SK-N-SH (cell line): ENCODE measurements around the gene PCNA. TPM values are rescaled to one million over a fixed set of nuclear protein-coding genes. Genes with fewer than 3 reads are reported as not detected.

ENCODE experiments used
- CTCF ChIA-PET: fragments of 300-600, 350-600 bp; formaldehyde crosslinking; extraction: SDS; loops from one replicate; lab custom pipeline; 2021; lab: Yijun Ruan, JAX
- POLR2A ChIA-PET: fragments of 350-600 bp; sonication (Branson Sonifier 250); formaldehyde crosslinking; extraction: SDS; loops from one replicate; lab custom pipeline; 2020; ENCODE audit warnings: antibody characterized with exemption, inconsistent platforms; lab: Yijun Ruan, JAX
- DNase-seq: peaks from one replicate; pipeline ENCODE4 v3.0.0; 2012
- H2AFZ ChIP-seq: fragments of 200-600 bp; sonication (generic); 2 replicates; pipeline ENCODE4 v1.8.1; 2016; ENCODE audit warnings: antibody characterized with exemption, mild to moderate bottlenecking, low read depth
- H3F3A ChIP-seq: fragments of 200-600 bp; sonication (generic); replicated peaks from 2 replicates; pipeline ENCODE3; 2016; ENCODE audit warnings: antibody characterized with exemption, mild to moderate bottlenecking; ENCODE audit not compliant: insufficient read depth
- H3K27ac ChIP-seq, 2 experiments: fragments of 200-500 bp in 1 of 2; fragments of 200-600 bp in 1 of 2; sonication (Bioruptor generic) in 1 of 2; sonication (generic), shearing (Covaris generic) in 1 of 2; 2 replicates each; pipeline versions ENCODE4 v1.5.1 to v1.6.1; 2014 to 2016; ENCODE audit warnings: low read depth in 2 of 2, inconsistent platforms in 1 of 2, low read length in 1 of 2, mild to moderate bottlenecking in 1 of 2, mixed read lengths in 1 of 2
- H3K27me3 ChIP-seq: fragments of 200-600 bp; sonication (generic), shearing (Covaris generic); 2 replicates; pipeline ENCODE4 v1.6.1; 2016; ENCODE audit warnings: mixed run types; ENCODE audit not compliant: insufficient read depth
- H3K36me3 ChIP-seq, 2 experiments: fragments of 200-500 bp in 1 of 2; fragments of 200-600 bp in 1 of 2; sonication (Bioruptor generic) in 1 of 2; sonication (generic) in 1 of 2; replicated peaks in 1 of 2; 2 replicates each; pipeline versions ENCODE3 to v1.5.1; 2014 to 2016; ENCODE audit warnings: low read length in 1 of 2, mild to moderate bottlenecking in 1 of 2; ENCODE audit not compliant: insufficient read depth in 2 of 2, control insufficient read depth in 1 of 2
- H3K4me1 ChIP-seq, 2 experiments: fragments of 200-500 bp in 1 of 2; fragments of 200-600 bp in 1 of 2; sonication (Bioruptor generic) in 1 of 2; sonication (generic), shearing (Covaris generic) in 1 of 2; 2 replicates each; pipeline versions ENCODE4 v1.5.1 to v1.6.1; 2014 to 2016; ENCODE audit warnings: low read depth in 1 of 2, low read length in 1 of 2, mixed run types in 1 of 2; ENCODE audit not compliant: insufficient read depth in 2 of 2, control insufficient read depth in 1 of 2
- H3K4me2 ChIP-seq: fragments of 200-600 bp; sonication (generic), shearing (Covaris generic); 2 replicates; pipeline ENCODE4 v1.6.1; 2017; ENCODE audit warnings: mixed run types
- H3K4me3 ChIP-seq, 2 experiments: fragments of 200-500 bp in 1 of 2; fragments of 200-600 bp in 1 of 2; sonication (Bioruptor generic) in 1 of 2; sonication (generic), shearing (Covaris generic) in 1 of 2; 2 replicates each; pipeline versions ENCODE4 v1.5.1 to v1.8.1; 2014 to 2016; ENCODE audit warnings: low read depth in 2 of 2, inconsistent platforms in 1 of 2, low read length in 1 of 2, mild to moderate bottlenecking in 1 of 2, mixed read lengths in 1 of 2, moderate library complexity in 1 of 2
- H3K79me2 ChIP-seq: fragments of 200-600 bp; sonication (generic); 2 replicates; pipeline ENCODE4 v1.8.1; 2017; ENCODE audit warnings: mild to moderate bottlenecking; ENCODE audit not compliant: insufficient read depth
- H3K9ac ChIP-seq: fragments of 200-600 bp; sonication (generic); 2 replicates; pipeline ENCODE4 v1.6.1; 2017; ENCODE audit warnings: mixed run types
- H3K9me2 ChIP-seq: fragments of 200-600 bp; sonication (generic); 2 replicates; pipeline ENCODE4 v1.6.1; 2017; ENCODE audit warnings: mixed run types
- H3K9me3 ChIP-seq: fragments of 200-600 bp; sonication (generic); 2 replicates; pipeline ENCODE4 v1.6.1; 2017; ENCODE audit warnings: mixed run types, mild to moderate bottlenecking, moderate library complexity
- H4K20me1 ChIP-seq: fragments of 200-600 bp; sonication (generic); 2 replicates; pipeline ENCODE4 v1.6.1; 2017; ENCODE audit warnings: mild to moderate bottlenecking, mixed run types; ENCODE audit not compliant: insufficient read depth
- CHD2 ChIP-seq: fragments of 150-350 bp; IDR thresholded peaks from 2 replicates; pipeline ENCODE4 v1.6.1; 2018; ENCODE audit warnings: low read length; ENCODE audit not compliant: partially characterized antibody
- ELF1 ChIP-seq: IDR thresholded peaks from 2 replicates; pipeline ENCODE4 v1.4.0; 2012
- FOSL2 ChIP-seq: IDR thresholded peaks from 2 replicates; pipeline ENCODE4 v1.4.0; 2012; ENCODE audit warnings: low read depth, mild to moderate bottlenecking, moderate library complexity, borderline replicate concordance
- FOXJ3 ChIP-seq: sonication (generic); formaldehyde crosslinking; IDR thresholded peaks from 2 replicates; pipeline ENCODE4 v1.5.1; 2020; ENCODE audit warnings: mild to moderate bottlenecking, missing genetic modification reagents
- GABPA ChIP-seq: IDR thresholded peaks from 2 replicates; pipeline ENCODE4 v1.4.0; 2012; ENCODE audit warnings: low read depth, mild to moderate bottlenecking
- MEF2A ChIP-seq: IDR thresholded peaks from 2 replicates; pipeline ENCODE4 v1.4.0; 2012; ENCODE audit warnings: low read depth, borderline replicate concordance
- MXI1 ChIP-seq: IDR thresholded peaks from 2 replicates; pipeline ENCODE4 v1.6.1; 2012; ENCODE audit warnings: mild to moderate bottlenecking, low read depth, low read length, improper control_type of control experiment
- PBX3 ChIP-seq: IDR thresholded peaks from 2 replicates; pipeline ENCODE4; 2012
- POLR2AphosphoS5 ChIP-seq: IDR thresholded peaks from 2 replicates; pipeline ENCODE4 v1.6.1; 2012; ENCODE audit warnings: low read depth, low read length
- RAD21 ChIP-seq: IDR thresholded peaks from 2 replicates; pipeline ENCODE4 v1.6.1; 2012; ENCODE audit warnings: mild to moderate bottlenecking, low read length
- RCOR1 ChIP-seq: fragments of 150-350 bp; IDR thresholded peaks from 2 replicates; pipeline ENCODE4 v1.6.1; 2017; ENCODE audit warnings: antibody characterized with exemption, low read length
- RXRA ChIP-seq: IDR thresholded peaks from 2 replicates; pipeline ENCODE4 v1.4.0; 2012; ENCODE audit warnings: low read depth, mild to moderate bottlenecking, borderline replicate concordance
- SMC3 ChIP-seq: IDR thresholded peaks from 2 replicates; pipeline ENCODE4 v1.6.1; 2012; ENCODE audit warnings: low read depth, low read length, improper control_type of control experiment
- TCF12 ChIP-seq: IDR thresholded peaks from 2 replicates; pipeline ENCODE4 v1.4.0; 2012
- TEAD4 ChIP-seq: IDR thresholded peaks from 2 replicates; pipeline ENCODE4 v1.4.0; 2012; ENCODE audit warnings: mild to moderate bottlenecking, borderline replicate concordance; ENCODE audit not compliant: insufficient read depth
- YY1 ChIP-seq: IDR thresholded peaks from 2 replicates; pipeline ENCODE4 v1.4.0; 2012; ENCODE audit warnings: low read depth, mild to moderate bottlenecking
- WGBS: methylation state at CpG from one replicate; pipeline ENCODE4 v1.1.6; 2017; ENCODE audit warnings: low lambda C conversion rate; 5-methylcytosine and 5-hydroxymethylcytosine counted together
- polyA plus RNA-seq, 3 experiments: library from polyadenylated mRNA; depleted of rRNA; stranded (reverse); fragments of >200 nt; gene quantifications; 2 replicates each; pipeline ENCODE4 v1.2.3, GENCODE V29; 2012
- TF ChIP-seq, protein P1 (sequence below): IDR thresholded peaks from 2 replicates; pipeline ENCODE4 v1.4.0; 2012; ENCODE audit warnings: low read depth, borderline replicate concordance
- TF ChIP-seq, protein P2 (sequence below): IDR thresholded peaks from 2 replicates; pipeline ENCODE4 v1.4.0; 2012; ENCODE audit warnings: low read depth

Gene PCNA
- polyA plus RNA-seq, 1 of the 3 experiments (the other 2 are of a cell fraction): 185 TPM

- 66% methylated on average over 2 of the region's 2 CpGs for WGBS
- H2AFZ ChIP-seq: no peak overlapping the region
Observed at GRCh38 chr20:5141615-5142014, 21.9 kb upstream of the PCNA start.

GRCh38 chr20:5140195-5140594, 20.4 kb upstream of the PCNA start:
- Histone ChIP-seq H3K4me3 (no peak overlapping the region), H3K9ac (no peak overlapping the region), H3K79me2 (peaks cover 82% of the 10 kb centered on the region), H4K20me1 (peaks cover 21% of the 10 kb centered on the region; the same call in 1 of the 2 replicates), H3K4me2 (no peak overlapping the region), H3K27me3 (no peaks in the 10 kb centered on the region), H2AFZ (no peak overlapping the region), H3K36me3 (peaks cover 0 to 9% of the 10 kb centered on the region in 2 experiments), H3F3A (no peaks in the 10 kb centered on the region), H3K4me1 (peaks cover 0 to 5% of the 10 kb centered on the region in 2 experiments; a peak in 1 of 4 replicates), H3K27ac (no peak overlapping the region), H3K9me2 (no peaks in the 10 kb centered on the region), H3K9me3 (no peaks in the 10 kb centered on the region)
- CTCF ChIA-PET: interaction anchor here (1.4 kb wide), 1 partner anchor 13 kb away, joined by 4 read pairs; the partner anchor contains the start of gene CDS2
- POLR2A ChIA-PET: no interaction called here
- no peak for TF ChIP-seq RXRA
- no peak for TF ChIP-seq YY1
- no peak for TF ChIP-seq ELF1
- TF ChIP-seq FOSL2: no peak
- no peak for TF ChIP-seq CHD2
- no peak for TF ChIP-seq RAD21
- no peak for DNase-seq

More at GRCh38 chr20:5141615-5142014, 21.9 kb upstream of the PCNA start:
- H3K9me3 ChIP-seq: no peaks in the 10 kb centered on the region
- H3K9ac ChIP-seq: no peak overlapping the region
- no peak overlapping the region for H3K4me2 ChIP-seq
- ChIA-PET CTCF (interaction anchor here (1.6 kb wide), 1 partner anchor 50 kb away, joined by 4 read pairs; no protein-coding TSS in a partner anchor), POLR2A (no interaction called here)
- no peak for TF ChIP-seq GABPA
- TF ChIP-seq RCOR1: no peak
- no peak for TF ChIP-seq TEAD4
- TF ChIP-seq TCF12: no peak
- no peak for TF ChIP-seq SMC3
- no peak for TF ChIP-seq MXI1
- no peak for TF ChIP-seq FOXJ3 (CRISPR knock-in tag)
- no peak for TF ChIP-seq MEF2A
- TF ChIP-seq RXRA: no peak
- H3K4me1 ChIP-seq: no peaks in the 10 kb centered on the region
- peaks cover 76% of the 10 kb centered on the region for H3K79me2 ChIP-seq
- 0 out of 2 replicates have a peak, but pooled peaks cover 17% of the 10 kb centered on the region for H4K20me1 ChIP-seq
- no peak overlapping the region for H3K4me3 ChIP-seq
- no peak for DNase-seq
- H3K27me3 ChIP-seq: no peaks in the 10 kb centered on the region
- H3F3A ChIP-seq: no peaks in the 10 kb centered on the region
- no peak overlapping the region for H3K27ac ChIP-seq
- H3K9me2 ChIP-seq: no peaks in the 10 kb centered on the region
- peaks cover 0 to 9% of the 10 kb centered on the region in 2 experiments for H3K36me3 ChIP-seq

- no peak overlapping the region for H3K4me2 ChIP-seq
- TF ChIP-seq TEAD4 (no peak), CHD2 (no peak), TCF12 (no peak), PBX3 (no peak), SMC3 (no peak), POLR2AphosphoS5 (no peak)
- TF ChIP-seq, protein P1, sequence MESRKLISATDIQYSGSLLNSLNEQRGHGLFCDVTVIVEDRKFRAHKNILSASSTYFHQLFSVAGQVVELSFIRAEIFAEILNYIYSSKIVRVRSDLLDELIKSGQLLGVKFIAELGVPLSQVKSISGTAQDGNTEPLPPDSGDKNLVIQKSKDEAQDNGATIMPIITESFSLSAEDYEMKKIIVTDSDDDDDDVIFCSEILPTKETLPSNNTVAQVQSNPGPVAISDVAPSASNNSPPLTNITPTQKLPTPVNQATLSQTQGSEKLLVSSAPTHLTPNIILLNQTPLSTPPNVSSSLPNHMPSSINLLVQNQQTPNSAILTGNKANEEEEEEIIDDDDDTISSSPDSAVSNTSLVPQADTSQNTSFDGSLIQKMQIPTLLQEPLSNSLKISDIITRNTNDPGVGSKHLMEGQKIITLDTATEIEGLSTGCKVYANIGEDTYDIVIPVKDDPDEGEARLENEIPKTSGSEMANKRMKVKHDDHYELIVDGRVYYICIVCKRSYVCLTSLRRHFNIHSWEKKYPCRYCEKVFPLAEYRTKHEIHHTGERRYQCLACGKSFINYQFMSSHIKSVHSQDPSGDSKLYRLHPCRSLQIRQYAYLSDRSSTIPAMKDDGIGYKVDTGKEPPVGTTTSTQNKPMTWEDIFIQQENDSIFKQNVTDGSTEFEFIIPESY: no peak
- TF ChIP-seq, protein P2, sequence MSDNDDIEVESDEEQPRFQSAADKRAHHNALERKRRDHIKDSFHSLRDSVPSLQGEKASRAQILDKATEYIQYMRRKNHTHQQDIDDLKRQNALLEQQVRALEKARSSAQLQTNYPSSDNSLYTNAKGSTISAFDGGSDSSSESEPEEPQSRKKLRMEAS: no peak
- TF ChIP-seq, all 33 proteins: peak for 0
- no peak overlapping the region for H2AFZ ChIP-seq
- no peak overlapping the region for H3K27ac ChIP-seq
- H3F3A ChIP-seq: no peaks in the 10 kb centered on the region
- 98% methylated on average over 4 of the region's 4 CpGs for WGBS
- DNase-seq: no peak
- ChIA-PET POLR2A (interaction anchor here (1.3 kb wide), 1 partner anchor 10 kb away, joined by 3 read pairs; the partner anchor contains the start of gene CDS2), CTCF (no interaction called here)
- no peaks in the 10 kb centered on the region for H3K9me2 ChIP-seq
- H3K4me1 ChIP-seq: peaks cover 0 to 6% of the 10 kb centered on the region in 2 experiments; a peak in 1 of 4 replicates
- H3K9me3 ChIP-seq: no peaks in the 10 kb centered on the region
- no peaks in the 10 kb centered on the region for H3K27me3 ChIP-seq
- H3K9ac ChIP-seq: no peak overlapping the region
- no peaks in the 10 kb centered on the region for H3K36me3 ChIP-seq
- H4K20me1 ChIP-seq: peaks cover 21% of the 10 kb centered on the region; the same call in 1 of the 2 replicates
- H3K79me2 ChIP-seq: peaks cover 89% of the 10 kb centered on the region
- no peak overlapping the region for H3K4me3 ChIP-seq
Observed at GRCh38 chr20:5136096-5136495, 16.3 kb upstream of the PCNA start.
